H1 (cell line): Measurements from ENCODE around the gene FAM163A. TPM values are rescaled to one million over a fixed set of nuclear protein-coding genes. Genes with fewer than 3 reads are reported as not detected.

ENCODE experiments used
- CTCF ChIA-PET: fragments of 300-600 bp; sonication (Branson Sonifier 250); formaldehyde crosslinking; loops from one replicate; lab custom pipeline; 2021; ENCODE audit not compliant: partially characterized antibody; lab: Charles Lee
- POLR2A ChIA-PET: fragments of 300-600 bp; sonication (Branson Sonifier 250); formaldehyde crosslinking; loops from one replicate; lab custom pipeline; 2021; ENCODE audit warnings: inconsistent platforms; ENCODE audit not compliant: partially characterized antibody; lab: Charles Lee
- DNase-seq, 2 experiments: peaks; one replicate each; pipeline versions ENCODE4 v3.0.0 to v3.0.0-alpha.2; 2010 to 2022; ENCODE audit warnings: low spot score in 2 of 2, low read depth in 1 of 2, mixed read lengths in 1 of 2
- FAIRE-seq: peaks from 2 replicates; lab custom pipeline; 2011; peaks lifted over from hg19 to GRCh38; lab: Jason Lieb, UNC
- H2AFZ ChIP-seq: 2 replicates; pipeline ENCODE4 v1.8.1; 2012; ENCODE audit warnings: low read length, inconsistent platforms
- H2AK5ac ChIP-seq: 2 replicates; pipeline ENCODE4 v1.6.1; 2013; ENCODE audit warnings: low read depth, low read length
- H2BK120ac ChIP-seq: replicated peaks from 2 replicates; pipeline ENCODE3; 2013; ENCODE audit warnings: low read depth, low read length, inconsistent platforms
- H2BK12ac ChIP-seq: 2 replicates; pipeline ENCODE4 v1.6.1; 2013; ENCODE audit warnings: low read depth, low read length
- H2BK15ac ChIP-seq: 2 replicates; pipeline ENCODE4 v1.6.1; 2013; ENCODE audit warnings: low read length
- H2BK20ac ChIP-seq: 2 replicates; pipeline ENCODE4 v1.6.1; 2013; ENCODE audit warnings: low read length
- H2BK5ac ChIP-seq: 2 replicates; pipeline ENCODE4 v1.6.1; 2013; ENCODE audit warnings: low read depth, low read length
- H3K14ac ChIP-seq: 2 replicates; pipeline ENCODE4 v1.6.1; 2013; ENCODE audit warnings: inconsistent platforms; ENCODE audit not compliant: insufficient read length
- H3K18ac ChIP-seq: 2 replicates; pipeline ENCODE4 v1.6.1; 2013; ENCODE audit warnings: low read length; ENCODE audit errors: extremely low read depth
- H3K23ac ChIP-seq: 2 replicates; pipeline ENCODE4 v1.6.1; 2013; ENCODE audit warnings: inconsistent platforms; ENCODE audit not compliant: insufficient read length
- H3K23me2 ChIP-seq: 2 replicates; pipeline ENCODE4 v1.6.1; 2013; ENCODE audit warnings: low read depth, low read length
- H3K27ac ChIP-seq: 2 replicates; pipeline ENCODE4 v1.6.1; 2011; ENCODE audit warnings: low read depth, low read length, inconsistent platforms
- H3K27me3 ChIP-seq, 4 experiments: replicated peaks in 1 of 4; 1 replicate in 1 of 4; 2 replicates in 3 of 4; pipeline versions ENCODE4 v1.6.1 to v1.8.1; 2011 to 2013; ENCODE audit warnings: low read length in 3 of 4, mild to moderate bottlenecking in 3 of 4, inconsistent platforms in 2 of 4, mixed read lengths in 2 of 4, moderate library complexity in 1 of 4; ENCODE audit not compliant: control insufficient read depth in 3 of 4, insufficient read depth in 3 of 4; ENCODE audit errors: extremely low read depth in 1 of 4
- H3K36me3 ChIP-seq, 4 experiments: 2 replicates each; pipeline versions ENCODE4 v1.6.1 to v1.8.1; 2011 to 2013; ENCODE audit warnings: mild to moderate bottlenecking in 4 of 4, low read length in 3 of 4, moderate library complexity in 2 of 4, control low read depth in 1 of 4, inconsistent platforms in 1 of 4; ENCODE audit not compliant: insufficient read depth in 4 of 4, control insufficient read depth in 2 of 4
- H3K4ac ChIP-seq: replicated peaks from 2 replicates; pipeline ENCODE3; 2013; ENCODE audit warnings: low read length, low read depth, mixed read lengths, inconsistent platforms; ENCODE audit not compliant: insufficient read length
- H3K4me1 ChIP-seq, 4 experiments: replicated peaks in 1 of 4; 1 replicate in 1 of 4; 2 replicates in 3 of 4; pipeline versions ENCODE4 v1.6.1 to v1.8.1; 2011 to 2013; ENCODE audit warnings: low read length in 3 of 4, inconsistent platforms in 2 of 4, mixed read lengths in 1 of 4; ENCODE audit not compliant: insufficient read depth in 4 of 4, control insufficient read depth in 3 of 4
- H3K4me2 ChIP-seq, 2 experiments: 2 replicates each; pipeline versions ENCODE4 v1.6.1 to v1.8.1; 2011 to 2013; ENCODE audit warnings: low read depth in 2 of 2, low read length in 2 of 2, control low read depth in 1 of 2, inconsistent platforms in 1 of 2, mild to moderate bottlenecking in 1 of 2; ENCODE audit not compliant: insufficient read depth in 1 of 2
- H3K4me3 ChIP-seq, 4 experiments: fragments of 200-600, 300-600 bp in 1 of 4; sonication (generic), shearing (Covaris generic), sonication (Bioruptor Twin) in 1 of 4; 2 replicates each; pipeline versions ENCODE4 v1.5.1 to v1.8.1; 2011 to 2016; ENCODE audit warnings: low read length in 4 of 4, low read depth in 3 of 4, control low read depth in 2 of 4, inconsistent platforms in 2 of 4, mild to moderate bottlenecking in 2 of 4, mixed read lengths in 1 of 4, moderate library complexity in 1 of 4; ENCODE audit not compliant: insufficient read depth in 2 of 4; ENCODE audit errors: extremely low read depth in 1 of 4
- H3K56ac ChIP-seq: replicated peaks from 2 replicates; pipeline ENCODE3; 2013; ENCODE audit warnings: low read depth, mild to moderate bottlenecking, mixed read lengths, low read length, inconsistent platforms; ENCODE audit not compliant: insufficient read length
- H3K79me1 ChIP-seq: 2 replicates; pipeline ENCODE4 v1.6.1; 2013; ENCODE audit warnings: low read depth, low read length, control low read depth
- H3K79me2 ChIP-seq, 2 experiments: 2 replicates each; pipeline versions ENCODE4 v1.6.1 to v1.8.1; 2012 to 2013; ENCODE audit warnings: low read length in 2 of 2, mild to moderate bottlenecking in 2 of 2, inconsistent platforms in 1 of 2; ENCODE audit not compliant: insufficient read depth in 2 of 2, control insufficient read depth in 1 of 2
- H3K9ac ChIP-seq, 4 experiments: replicated peaks in 1 of 4; 1 replicate in 1 of 4; 2 replicates in 3 of 4; pipeline versions ENCODE4 v1.6.1 to v1.8.1; 2011 to 2013; ENCODE audit warnings: low read depth in 3 of 4, low read length in 3 of 4, control low read depth in 2 of 4, mild to moderate bottlenecking in 2 of 4, moderate library complexity in 2 of 4, inconsistent platforms in 1 of 4; ENCODE audit errors: extremely low read depth in 1 of 4
- H3K9me3 ChIP-seq, 2 experiments: 2 replicates each; pipeline versions ENCODE4 v1.6.1 to v1.8.1; 2012 to 2013; ENCODE audit warnings: mild to moderate bottlenecking in 2 of 2, moderate library complexity in 2 of 2, control low read depth in 1 of 2, inconsistent platforms in 1 of 2, low read depth in 1 of 2, low read length in 1 of 2, mixed read lengths in 1 of 2; ENCODE audit not compliant: insufficient read depth in 2 of 2
- H4K20me1 ChIP-seq, 2 experiments: replicated peaks in 1 of 2; 2 replicates each; pipeline versions ENCODE3 to v1.8.1; 2011 to 2013; ENCODE audit warnings: inconsistent platforms in 2 of 2, low read length in 2 of 2, mild to moderate bottlenecking in 1 of 2; ENCODE audit not compliant: insufficient read depth in 2 of 2, control insufficient read depth in 1 of 2
- H4K5ac ChIP-seq: 2 replicates; pipeline ENCODE4 v1.6.1; 2013; ENCODE audit warnings: low read length, low read depth, mixed read lengths, inconsistent platforms; ENCODE audit not compliant: insufficient read length
- H4K8ac ChIP-seq: 2 replicates; pipeline ENCODE4 v1.8.0; 2013; ENCODE audit warnings: mild to moderate bottlenecking, moderate library complexity, low read length, inconsistent platforms; ENCODE audit not compliant: insufficient read depth; ENCODE audit errors: extremely low read depth
- H4K91ac ChIP-seq: replicated peaks from 2 replicates; pipeline ENCODE3; 2013; ENCODE audit warnings: low read length, mixed read lengths, inconsistent platforms; ENCODE audit not compliant: insufficient read length
- RBBP5 ChIP-seq: IDR thresholded peaks from 2 replicates; pipeline ENCODE4 v1.7.1; 2012; ENCODE audit warnings: low read depth, mild to moderate bottlenecking, inconsistent platforms, low read length, moderate library complexity, borderline replicate concordance
- SAP30 ChIP-seq: fragments of 300-600 bp; sonication (generic); IDR thresholded peaks from 2 replicates; pipeline ENCODE4 v1.7.1; 2012; ENCODE audit warnings: low read length, moderate library complexity, mild to moderate bottlenecking, inconsistent platforms; ENCODE audit not compliant: insufficient read depth, insufficient replicate concordance
- YY1 ChIP-seq: IDR thresholded peaks from 2 replicates; pipeline ENCODE4 v1.6.1; 2011; ENCODE audit warnings: low read depth, mild to moderate bottlenecking, low read length
- WGBS, 2 experiments: shearing (Covaris generic) in 1 of 2; methylation state at CpG; one replicate each; pipeline versions ENCODE4 v1.1.6 to v1.1.7; 2013 to 2015; ENCODE audit warnings: low lambda C conversion rate in 2 of 2, mixed read lengths in 2 of 2, inconsistent platforms in 1 of 2, low coverage in 1 of 2, missing lambda C conversion rate in 1 of 2; ENCODE audit not compliant: insufficient replicate concordance in 2 of 2, insufficient coverage in 1 of 2, insufficient read length in 1 of 2; ENCODE audit errors: extremely low coverage in 1 of 2, missing lambda C conversion rate in 1 of 2; 5-methylcytosine and 5-hydroxymethylcytosine counted together
- polyA plus RNA-seq, 7 experiments: library from polyadenylated mRNA; depleted of rRNA in 3 of 7; stranded (reverse) in 5 of 7; unstranded in 2 of 7; fragments of >200 nt in 5 of 7; fragments of 200-250 nt in 2 of 7; gene quantifications; 1 replicate in 5 of 7; 2 replicates in 1 of 7; 4 replicates in 1 of 7; pipeline versions ENCODE4 v1.2.1 to v1.2.3, GENCODE V29; 2011 to 2013; ENCODE audit warnings: missing spikeins in 2 of 7, mixed read lengths in 2 of 7
- total RNA-seq: library from RNA; stranded (reverse); fragmentation: NEBNext Ultra II Directional; extraction: Animal tissue kit (Norgen Biotek cat#: 25700); gene quantifications from 2 replicates; pipeline ENCODE4 v1.2.1, GENCODE V29; 2021

Gene FAM163A
- total and polyA plus RNA-seq, 2 of the 8 experiments (the other 6 are each of a cell fraction or from before 2014, with no cell fraction given), result 0.13 to 0.18 TPM

DNA sequence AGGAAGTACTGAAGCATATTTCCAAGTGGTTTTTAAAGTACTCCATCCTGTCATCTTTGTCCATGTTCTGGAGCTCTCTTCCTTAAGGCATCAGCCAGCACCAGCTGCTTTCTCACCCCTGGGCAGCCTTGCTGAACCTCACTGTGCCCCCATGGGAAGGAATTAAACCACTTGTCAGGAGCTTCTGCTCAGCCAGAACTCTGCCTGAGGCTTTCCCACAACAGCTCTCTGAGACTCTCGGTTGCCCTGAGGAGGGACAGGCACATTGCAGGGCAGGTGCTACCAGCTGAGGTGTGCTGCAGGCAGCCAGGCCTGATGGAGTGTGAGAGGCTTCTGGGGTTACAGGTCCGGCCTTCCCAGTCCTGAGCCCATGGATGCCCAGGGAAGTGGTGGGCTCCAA lies 30.9 kb downstream of the FAM163A start:
- Histone ChIP-seq H4K8ac (no peak overlapping the region), H3K4me1 (no peaks in the 10 kb centered on the region; a peak in 1 of 7 replicates), H2AFZ (no peak overlapping the region), H3K4me2 (no peak overlapping the region), H3K23ac (no peak overlapping the region), H3K79me1 (no peaks in the 10 kb centered on the region), H3K9ac (no peak overlapping the region), H2BK15ac (no peak overlapping the region; the same call in 1 of the 2 replicates), H3K4me3 (no peak overlapping the region), H2BK12ac (no peak overlapping the region), H2BK120ac (no peak overlapping the region), H2BK20ac (no peak overlapping the region), H4K91ac (no peak overlapping the region), H3K36me3 (no peaks in the 10 kb centered on the region), H3K79me2 (no peaks in the 10 kb centered on the region), H3K14ac (no peak overlapping the region), H3K23me2 (no peaks in the 10 kb centered on the region), H3K4ac (no peak overlapping the region), H3K27ac (no peak overlapping the region), H2BK5ac (no peak overlapping the region), H3K27me3 (peaks cover 0 to 2% (median 0%) of the 10 kb centered on the region in 4 experiments; a peak in 1 of 7 replicates), H2AK5ac (no peak overlapping the region), H4K20me1 (no peaks in the 10 kb centered on the region), H3K56ac (no peak overlapping the region), H4K5ac (no peak overlapping the region), H3K9me3 (no peaks in the 10 kb centered on the region), H3K18ac (no peak overlapping the region)
- FAIRE-seq (no peak), DNase-seq (no peak)
- POLR2A ChIA-PET, result no interaction called here
- TF ChIP-seq YY1 (no peak), SAP30 (no peak), RBBP5 (no peak)
- 84% methylated on average over 2 of the region's 2 CpGs; no CpG with 5 or more reads in 1 of the 2 experiments for WGBS, 2 experiments
- CTCF ChIA-PET, result interaction anchor here (1.0 to 1.9 kb wide), 9 partner anchors 9 to 57 kb away, joined by 3 to 6 read pairs (median 4); no protein-coding TSS in a partner anchor
